Activated CD8-positive, alpha-beta memory T cell treated with anti-CD3 and anti-CD28 coated beads, Interleukin-2, amount 50 U/mL, for 1 hour (primary cell): Measurements from ENCODE around the gene IGDCC3.

Experiments
- DNase-seq: peaks from one replicate; pipeline ENCODE4 v3.0.0-alpha.2; 2020; ENCODE audit errors: extremely low read depth

IGDCC3 gene

DNA sequence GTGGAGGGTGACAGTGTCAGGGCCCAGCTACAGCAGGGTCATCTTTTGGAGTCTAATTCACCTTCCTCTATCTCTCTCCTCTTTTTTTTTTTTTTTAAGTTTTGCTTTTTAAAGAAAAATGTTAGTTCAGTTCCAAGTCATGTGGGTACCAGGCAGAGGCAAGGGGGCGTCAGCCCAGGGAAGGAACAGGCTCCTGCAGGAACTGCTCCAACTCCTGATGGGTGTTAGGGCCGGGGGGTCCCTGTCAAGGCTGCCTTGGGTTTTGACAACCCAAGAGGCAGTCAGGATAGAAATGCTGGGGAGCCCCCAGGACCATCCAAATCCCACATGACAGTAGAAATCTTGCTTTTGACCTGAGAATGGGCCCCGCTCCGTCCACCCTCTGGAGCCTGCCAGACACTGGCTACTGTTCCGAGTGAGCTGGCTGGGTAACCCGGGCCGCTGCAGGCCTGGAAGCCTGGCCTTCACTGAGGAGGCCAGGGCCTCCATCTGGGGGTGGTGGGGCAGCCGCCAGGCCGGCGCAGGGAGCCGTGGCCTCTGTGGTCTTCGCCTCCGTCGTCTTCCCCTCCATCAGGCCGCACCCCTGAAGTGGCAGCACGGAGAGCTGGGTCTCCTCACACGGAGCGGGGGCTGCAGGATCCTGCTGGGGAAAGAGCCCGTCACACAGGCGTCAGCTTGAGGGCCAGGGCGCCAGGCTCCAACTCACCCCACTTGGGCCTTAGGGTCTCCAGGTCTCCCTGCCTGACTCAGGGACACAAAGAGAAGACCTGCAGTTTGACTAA is 49.1 kb downstream of the IGDCC3 start:
- no peak for DNase-seq

DNA sequence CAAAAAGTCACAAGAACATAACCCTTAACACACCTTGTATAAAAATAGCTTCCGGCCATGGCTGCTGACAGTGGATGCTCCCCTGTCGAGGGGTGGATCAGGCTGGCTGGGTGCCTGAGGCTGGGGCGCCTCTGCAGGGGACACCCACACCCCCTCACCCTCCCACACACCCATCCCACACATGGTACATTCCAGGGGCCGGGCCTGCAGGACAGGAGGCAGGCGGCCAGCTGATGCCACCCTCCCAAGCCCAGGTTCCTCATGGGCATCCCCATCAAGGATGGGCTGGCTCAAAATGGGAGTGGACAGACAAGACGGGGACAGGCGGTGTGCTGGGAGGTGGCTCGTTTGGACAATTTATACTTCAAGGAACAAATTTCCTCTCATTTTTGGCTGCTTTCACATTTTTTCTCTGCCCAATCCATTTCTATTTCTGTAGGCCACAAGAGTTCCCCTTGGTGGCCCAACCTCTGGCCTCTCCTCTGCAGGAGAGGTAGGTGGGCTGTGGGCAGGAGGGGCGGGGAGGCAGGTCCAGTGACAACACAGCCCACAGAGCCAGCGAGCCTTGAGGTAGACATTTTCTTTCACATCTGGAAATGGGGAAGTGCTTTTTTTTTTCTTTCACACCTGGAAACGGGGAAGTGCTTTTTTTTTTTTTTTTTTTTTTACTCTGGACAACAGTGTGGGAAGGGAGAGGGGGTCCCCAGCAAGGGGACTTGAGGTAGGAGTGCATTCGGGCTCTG is 50.0 kb downstream of the IGDCC3 start:
- no peak for DNase-seq

DNA sequence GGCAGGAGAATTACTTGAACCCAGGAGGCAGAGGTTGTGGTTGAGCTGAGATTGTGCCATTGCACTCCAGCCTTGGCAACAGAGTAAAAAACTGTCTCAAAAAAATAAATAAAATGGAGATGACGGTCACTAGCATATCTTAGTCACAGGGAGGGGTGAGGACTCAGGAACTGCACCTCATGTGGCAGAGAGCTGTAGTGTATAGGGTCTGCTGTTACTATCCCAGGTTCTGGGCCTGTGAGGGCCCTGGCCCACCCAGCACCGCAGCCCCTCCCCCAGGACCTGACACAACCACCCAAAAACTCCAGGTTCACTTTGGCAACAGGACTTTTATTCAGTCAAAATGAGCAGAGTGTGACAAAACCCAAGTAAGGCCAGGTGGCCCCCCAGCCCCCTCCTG is 51.0 kb downstream of the IGDCC3 start:
- no peak for DNase-seq

- no peak for DNase-seq
Measured at GRCh38 chr15:65326117-65326526, 51.7 kb downstream of the IGDCC3 start.

- no peak for DNase-seq
Measured at GRCh38 chr15:65323071-65323511, 54.7 kb downstream of the IGDCC3 start.

DNA sequence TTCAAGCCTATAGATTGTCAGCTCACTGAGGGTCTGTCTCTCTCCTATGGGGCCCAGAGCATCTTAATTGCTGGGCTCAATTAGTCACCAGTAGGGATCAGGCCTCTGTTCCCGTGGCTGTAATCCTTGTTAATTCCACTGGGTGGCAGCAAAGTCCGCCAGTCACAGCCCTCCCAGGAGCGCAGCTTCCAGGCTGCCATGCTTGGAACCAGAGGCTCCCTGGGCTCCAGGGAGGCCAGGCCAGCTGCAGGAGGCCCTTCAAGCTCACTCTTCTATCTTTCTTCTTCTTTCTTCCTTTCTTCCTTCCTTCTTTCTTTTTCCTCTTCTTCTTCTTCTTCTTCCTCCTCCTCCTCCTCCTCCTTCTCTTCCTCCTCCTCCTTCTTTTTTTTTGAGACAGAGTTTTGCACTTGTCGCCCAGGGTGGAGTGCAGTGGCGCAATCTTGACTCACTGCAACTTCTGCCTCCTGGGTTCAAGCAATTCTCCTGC is 58.9 kb downstream of the IGDCC3 start:
- no peak for DNase-seq

GRCh38 chr15:65312400-65312916 is 65.3 kb downstream of the IGDCC3 start:
- no peak for DNase-seq

GRCh38 chr15:65311760-65312159 is 66.0 kb downstream of the IGDCC3 start:
- DNase-seq: no peak

- no peak for DNase-seq
Measured at GRCh38 chr15:65310431-65311137, 67.2 kb downstream of the IGDCC3 start.

- DNase-seq: no peak
Measured at GRCh38 chr15:65309882-65310418, 67.9 kb downstream of the IGDCC3 start.

GRCh38 chr15:65307978-65308377 is 69.8 kb downstream of the IGDCC3 start:
- no peak for DNase-seq

DNA sequence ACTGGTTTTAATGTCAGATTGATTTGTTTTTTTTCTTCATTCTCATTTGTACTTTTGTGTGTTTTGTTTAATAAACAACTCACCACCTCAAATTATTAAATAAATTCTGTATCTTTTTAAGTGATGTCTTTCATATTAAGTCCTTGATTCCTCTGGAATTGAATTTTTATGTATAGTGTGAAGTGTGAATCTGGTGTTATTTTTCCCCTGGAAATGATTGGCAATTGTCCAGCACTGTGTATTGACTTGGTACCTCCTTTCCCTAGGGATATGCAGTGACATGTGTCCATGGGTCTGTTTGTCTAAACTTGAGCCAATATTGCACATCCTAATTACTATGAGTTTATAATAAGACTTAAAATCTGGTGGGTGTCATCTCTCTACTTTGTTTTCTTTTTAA is 71.3 kb downstream of the IGDCC3 start:
- no peak for DNase-seq

DNA sequence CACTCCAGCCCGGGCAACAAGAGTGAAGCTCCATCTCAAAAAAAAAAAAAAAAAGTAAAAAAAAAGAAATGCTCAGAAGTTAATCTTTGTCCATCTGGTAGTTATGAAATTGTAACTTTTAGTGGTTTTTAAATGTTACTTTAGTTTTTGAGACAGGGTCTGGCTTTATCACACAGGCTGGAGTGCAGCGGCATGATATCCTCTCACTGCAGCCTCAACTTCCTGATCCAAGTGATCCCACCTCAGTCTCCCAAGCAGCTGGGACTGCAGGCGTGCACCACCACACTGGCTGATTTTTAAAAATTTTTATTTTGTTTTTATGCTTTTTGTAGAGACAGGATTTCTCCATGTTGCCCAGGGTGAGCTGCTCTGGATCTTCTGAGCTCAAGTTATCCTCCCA is 72.0 kb downstream of the IGDCC3 start:
- no peak for DNase-seq

DNA sequence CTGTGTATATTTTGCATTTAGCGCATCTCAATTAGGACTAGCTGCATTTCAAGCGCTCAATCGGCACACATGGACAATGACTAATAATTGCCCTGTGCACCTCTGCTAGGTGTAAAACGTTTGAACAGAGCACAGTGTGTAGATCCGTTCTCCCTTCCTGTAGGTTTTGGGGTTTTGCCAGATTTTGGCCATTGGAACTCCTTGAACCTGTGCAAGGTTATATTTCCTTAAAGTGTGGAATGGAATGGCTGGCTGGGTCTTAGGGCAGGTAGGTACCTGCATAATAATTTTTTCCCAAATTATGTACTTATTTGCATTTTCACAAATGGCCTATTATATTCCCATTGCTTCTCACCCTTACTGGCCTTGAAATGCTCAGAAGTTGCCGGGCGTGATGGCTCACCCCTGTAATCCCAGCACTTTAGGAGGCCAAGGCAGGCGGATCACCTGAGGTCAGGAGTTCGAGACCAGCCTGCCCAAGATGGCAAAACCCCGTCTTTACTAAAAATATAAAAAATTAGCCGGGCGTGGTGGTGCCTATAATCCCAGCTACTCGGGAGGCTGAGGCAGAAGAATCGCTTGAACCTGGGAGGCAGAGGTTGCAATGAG is 72.5 kb downstream of the IGDCC3 start:
- DNase-seq: no peak

DNA sequence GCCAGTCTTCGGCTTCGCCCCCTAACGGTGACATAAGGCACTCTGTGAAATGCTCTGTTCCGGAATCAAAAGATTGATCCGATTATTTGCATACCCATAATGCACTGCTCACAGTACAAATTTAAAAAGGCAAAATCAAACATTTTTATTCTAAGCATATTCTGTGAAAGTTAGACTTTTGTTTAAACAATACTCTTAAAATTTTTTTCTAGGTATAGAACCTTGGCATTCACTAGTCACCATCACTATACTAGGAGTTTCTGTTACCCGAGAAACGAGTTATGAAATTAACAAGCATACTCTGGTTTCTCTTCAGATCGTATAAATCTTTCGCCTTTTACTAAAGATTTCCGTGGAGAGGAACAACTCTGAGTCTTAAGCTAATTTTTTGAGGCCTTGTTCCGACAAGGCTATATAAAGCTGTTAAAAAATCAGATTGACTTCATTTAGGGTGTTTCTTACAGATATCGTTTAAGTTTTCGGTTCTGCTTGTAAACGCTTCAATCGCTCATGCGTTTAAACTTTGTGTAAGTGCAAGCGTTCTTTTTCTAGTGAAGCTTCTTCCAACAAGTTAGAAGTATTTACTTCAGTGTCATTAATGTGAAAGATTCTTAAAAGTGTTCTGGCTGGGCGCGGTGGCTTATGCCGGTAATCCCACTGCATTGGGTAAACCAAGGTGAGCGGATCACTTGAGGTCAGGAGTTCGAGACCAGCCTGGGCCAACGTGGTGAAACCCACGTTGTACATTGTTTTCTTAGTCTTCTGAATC is 73.2 kb downstream of the IGDCC3 start, which contains the start of gene RNU5B-1:
Gene RNU5B-1 (plus strand): TSS at position 297 of the 769 bp plus-strand sequence.
- peak; percentile 56 for DNase-seq

DNA sequence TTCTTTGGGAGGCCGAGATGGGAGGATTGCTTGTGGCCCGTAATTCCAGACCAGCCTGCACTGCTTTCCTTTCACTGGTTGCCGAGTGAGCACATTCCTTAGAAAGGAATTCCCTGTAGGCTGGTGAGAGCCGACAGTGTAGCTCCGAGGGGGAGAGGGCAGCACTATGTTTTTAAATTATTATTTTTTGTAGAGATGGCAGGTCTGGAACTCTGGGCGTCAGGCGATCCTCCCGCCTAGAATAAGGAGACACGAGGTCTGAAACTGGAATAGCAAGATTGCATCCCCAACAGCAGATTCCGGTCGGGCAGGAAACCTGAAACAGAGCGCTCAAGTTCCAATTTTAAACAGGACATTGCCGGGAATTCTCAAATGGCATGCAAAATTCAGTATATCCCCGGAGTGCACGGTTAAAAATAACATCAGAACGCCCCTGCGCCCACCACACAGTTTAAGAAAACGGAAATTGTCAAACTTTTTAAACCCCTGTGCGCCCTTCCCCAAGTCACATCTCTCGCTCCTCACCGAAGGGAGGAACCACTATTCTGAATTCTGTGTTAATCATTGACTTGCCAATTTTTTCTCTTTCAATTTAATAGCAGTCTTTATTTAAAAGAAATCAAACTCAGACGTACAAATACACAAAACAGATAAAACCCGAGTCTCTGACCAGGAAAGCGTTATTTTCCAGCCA is 74.0 kb downstream of the IGDCC3 start:
- no peak for DNase-seq

- DNase-seq: no peak
Measured at GRCh38 chr15:65302061-65302460, 75.7 kb downstream of the IGDCC3 start.

DNA sequence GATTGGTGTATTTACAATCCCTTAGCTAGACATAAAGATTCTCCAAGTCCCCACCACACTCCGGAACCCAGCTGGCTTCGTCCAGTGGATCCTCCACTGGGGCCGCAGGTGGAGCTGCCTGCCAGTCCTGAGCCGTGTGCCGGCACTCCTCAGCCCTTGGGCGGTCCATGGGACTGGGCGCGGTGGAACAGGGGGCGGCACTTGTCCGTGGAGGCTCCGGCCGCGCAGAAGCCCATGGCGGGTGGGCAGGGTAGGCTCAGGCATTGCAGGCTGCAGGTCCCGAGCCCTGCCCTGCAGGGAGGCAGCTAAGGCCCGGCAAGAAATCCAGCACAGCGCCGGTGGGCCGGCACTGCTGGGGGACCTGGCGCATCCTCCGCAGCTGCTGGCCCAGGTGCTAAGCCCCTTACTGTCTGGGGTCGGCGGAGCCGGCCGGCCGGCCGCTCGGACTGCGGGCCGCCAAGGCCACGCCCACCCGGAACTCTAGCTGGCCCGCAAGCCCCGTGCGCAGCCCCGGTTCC is 76.8 kb downstream of the IGDCC3 start:
- DNase-seq: no peak

DNA sequence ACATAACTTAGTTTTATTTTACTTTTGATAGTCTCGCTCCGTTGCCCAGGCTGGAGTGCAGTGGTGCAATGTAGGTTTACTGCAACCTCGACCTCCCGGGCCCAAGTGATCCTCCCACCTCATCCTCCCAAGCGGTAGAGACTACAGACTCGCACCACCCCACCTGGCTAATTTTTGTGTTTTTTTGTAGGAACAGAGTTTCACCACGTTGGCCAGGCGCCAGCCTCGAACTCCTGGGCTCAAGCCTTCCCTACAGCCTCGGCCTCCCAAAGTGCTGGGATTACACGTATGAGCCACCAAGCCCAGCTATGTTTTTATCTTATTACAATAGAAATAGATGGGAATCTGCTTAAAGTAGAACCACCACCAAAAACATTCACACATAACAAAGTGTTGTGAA is 79.1 kb downstream of the IGDCC3 start:
- DNase-seq: no peak
